Stimulated activated CD8-positive, alpha-beta memory T cell treated with anti-CD3 and anti-CD28 coated beads, Interleukin-12 subunit alpha, Interleukin-12 subunit beta, amount 100 ng/mL, for 1 hour (primary cell): ENCODE measurements around the gene SGSM2.
A peak's percentile ranks its signal among the peaks of the same experiment; 100 is the strongest.

ENCODE experiments used
- DNase-seq: peaks from one replicate; pipeline ENCODE4 v3.0.0-alpha.2; 2020; ENCODE audit warnings: low read depth

Gene SGSM2

GRCh38 chr17:2336215-2336851 lies 968 bp upstream of the SGSM2 start, which contains the start of gene TSR1:
Gene TSR1 (minus strand): TSS chr17:2336457. CDS start chr17:2336427, 30 bp downstream.
- DNase-seq = peak; percentile 80

GRCh38 chr17:2337544-2338314 lies 428 bp downstream of the SGSM2 start:
- DNase-seq = no peak

- DNase-seq = no peak
Measured at GRCh38 chr17:2338315-2338657, 985 bp downstream of the SGSM2 start.

GRCh38 chr17:2343421-2343820 lies 6.1 kb downstream of the SGSM2 start:
- peak; percentile 24 for DNase-seq

GRCh38 chr17:2344528-2344927 lies 7.2 kb downstream of the SGSM2 start:
- no peak for DNase-seq

DNA sequence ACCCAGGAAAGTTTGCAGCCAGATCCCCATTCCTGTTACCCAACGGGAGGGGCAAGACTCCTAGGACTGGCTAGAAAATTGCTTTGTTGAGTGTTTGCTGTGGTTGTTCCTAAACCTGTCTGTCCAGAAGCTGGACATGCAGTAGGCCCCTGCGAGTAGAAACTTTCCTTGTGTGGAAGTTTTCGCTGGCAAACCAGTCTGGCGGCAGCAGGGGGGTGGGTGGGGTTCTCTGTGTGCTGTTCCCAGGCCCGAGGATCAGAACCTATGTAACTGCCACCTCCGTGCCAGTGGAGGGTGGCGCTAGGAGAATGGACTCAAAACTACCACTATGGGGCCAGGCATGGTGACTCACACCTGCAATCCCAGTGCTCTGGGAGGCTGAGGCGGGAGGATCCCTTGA lies 9.2 kb downstream of the SGSM2 start:
- DNase-seq = no peak

- no peak for DNase-seq
Measured at GRCh38 chr17:2347805-2348685, 10.7 kb downstream of the SGSM2 start.

- DNase-seq = no peak
Measured at GRCh38 chr17:2351269-2351668, 14.0 kb downstream of the SGSM2 start.

GRCh38 chr17:2354311-2354710 lies 17.0 kb downstream of the SGSM2 start:
- DNase-seq = no peak

DNA sequence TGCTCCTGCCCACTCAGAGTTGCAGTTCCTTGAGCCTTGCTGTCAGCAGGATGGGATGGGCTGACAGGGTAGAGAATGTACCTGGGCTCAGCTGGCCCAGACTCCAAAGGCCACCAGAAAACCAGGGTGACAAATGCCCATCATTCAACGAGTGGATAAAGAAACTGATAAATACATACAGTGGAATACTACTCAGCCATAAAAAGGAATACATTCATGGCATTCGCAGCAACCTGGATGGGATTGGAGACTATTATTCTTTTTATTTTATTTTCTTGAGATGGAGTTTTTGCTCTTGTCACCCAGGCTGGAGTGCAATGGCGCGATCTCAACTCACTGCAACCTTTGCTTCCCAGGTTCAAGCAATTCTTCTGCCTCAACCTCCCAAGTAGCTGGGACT lies 19.9 kb downstream of the SGSM2 start:
- DNase-seq = no peak

DNA sequence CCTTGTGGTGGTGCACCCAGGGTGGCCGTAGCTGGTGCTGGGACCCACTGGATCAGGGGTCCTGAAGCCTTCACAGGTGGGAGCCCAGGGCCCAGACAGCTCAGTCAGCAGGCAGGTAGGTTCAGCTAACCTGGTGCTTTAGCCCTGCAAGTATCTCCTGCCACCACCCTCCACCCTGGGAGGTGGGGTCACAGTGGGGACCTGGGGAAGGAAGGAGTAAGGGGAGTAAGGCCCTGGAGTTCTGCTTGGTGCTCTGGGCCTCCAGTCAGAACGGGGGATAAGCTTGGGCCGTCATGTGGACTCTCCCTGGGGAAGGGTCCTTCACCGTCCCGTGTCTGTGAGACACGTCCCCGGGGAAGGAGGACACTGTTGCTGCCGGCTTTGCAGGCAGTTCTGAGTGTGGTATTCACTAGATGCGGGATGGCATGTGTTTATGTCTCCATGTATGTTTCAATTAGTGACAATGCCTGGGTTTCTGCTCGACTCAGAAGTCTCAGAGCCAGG lies 20.7 kb downstream of the SGSM2 start:
- no peak for DNase-seq

GRCh38 chr17:2361010-2361760 lies 23.9 kb downstream of the SGSM2 start:
- DNase-seq = no peak

DNA sequence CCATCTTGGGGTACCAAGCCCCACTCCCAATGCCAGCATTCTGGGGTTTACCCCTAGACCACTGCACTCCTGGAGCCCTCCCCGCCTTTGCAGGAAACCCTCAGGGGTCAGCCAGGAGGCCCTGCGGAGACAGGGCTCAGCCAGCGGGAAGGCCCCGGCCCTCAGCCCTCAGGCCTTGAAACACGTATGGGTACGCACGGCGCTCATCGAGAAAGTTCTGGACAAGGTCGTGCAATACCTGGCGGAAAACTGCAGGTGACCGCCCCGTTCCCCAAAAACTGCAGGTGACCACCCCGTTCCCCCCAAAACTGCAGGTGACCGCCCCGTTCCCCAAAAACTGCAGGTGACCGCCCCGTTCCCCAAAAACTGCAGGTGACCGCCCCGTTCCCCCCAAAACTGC lies 24.7 kb downstream of the SGSM2 start:
- DNase-seq = no peak

DNA sequence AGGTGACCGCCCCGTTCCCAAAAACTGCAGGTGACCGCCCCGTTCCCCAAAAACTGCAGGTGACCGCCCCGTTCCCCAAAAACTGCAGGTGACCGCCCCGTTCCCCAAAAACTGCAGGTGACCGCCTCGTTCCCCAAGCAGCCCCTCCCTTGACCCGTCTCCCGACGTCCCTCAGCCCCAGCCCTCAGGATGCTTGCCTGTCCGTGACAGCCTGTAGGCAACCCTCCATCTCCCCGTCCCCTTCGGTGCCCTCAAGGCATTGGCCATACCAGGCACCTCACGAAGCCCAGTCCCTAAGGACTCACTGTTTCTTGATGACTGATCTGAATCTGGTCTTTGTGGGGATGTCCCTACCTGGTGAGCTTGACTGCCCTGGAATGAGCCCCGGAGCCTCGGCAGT lies 25.1 kb downstream of the SGSM2 start:
- DNase-seq = no peak

GRCh38 chr17:2362881-2363280 lies 25.6 kb downstream of the SGSM2 start:
- DNase-seq = no peak

DNA sequence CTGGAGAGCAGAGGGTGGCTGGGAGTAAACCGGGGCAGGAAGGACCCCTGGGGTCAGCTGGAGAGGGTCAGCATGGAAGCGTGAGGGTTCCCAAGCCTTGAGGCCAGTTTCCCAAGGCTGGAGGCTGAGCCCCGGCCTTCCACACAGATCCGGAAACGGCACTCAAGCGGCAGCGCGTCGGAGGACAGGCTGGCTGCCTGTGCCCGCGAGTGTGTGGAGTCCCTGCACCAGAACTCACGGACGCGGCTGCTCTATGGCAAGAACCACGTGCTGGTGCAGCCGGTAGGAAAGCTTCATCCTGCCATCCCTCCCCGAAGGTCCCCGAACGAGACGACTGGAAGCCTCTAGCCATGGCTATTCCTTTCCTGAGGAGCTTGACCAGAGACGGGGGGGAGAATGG lies 26.0 kb downstream of the SGSM2 start:
- no peak for DNase-seq

GRCh38 chr17:2363851-2364762 lies 26.8 kb downstream of the SGSM2 start:
- no peak for DNase-seq

GRCh38 chr17:2364763-2365116 lies 27.4 kb downstream of the SGSM2 start:
- no peak for DNase-seq

DNA sequence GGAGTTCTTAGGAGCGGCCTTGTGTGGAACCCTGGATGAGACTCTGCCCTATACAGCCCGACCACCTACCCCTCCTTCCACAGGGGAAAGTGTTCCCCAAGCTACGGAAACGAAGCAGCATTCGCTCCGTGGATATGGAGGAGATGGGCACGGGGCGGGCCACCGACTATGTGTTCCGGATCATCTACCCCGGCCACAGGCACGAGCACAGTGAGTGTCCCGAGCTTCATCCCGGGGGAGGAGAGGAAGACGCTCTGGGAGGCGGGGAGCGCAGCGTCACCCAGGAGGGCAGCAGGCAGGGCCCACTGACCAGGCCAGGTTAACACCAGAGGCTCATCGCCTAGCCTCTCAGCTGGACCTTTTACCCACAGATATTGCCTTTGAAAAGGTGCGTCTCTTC lies 27.8 kb downstream of the SGSM2 start:
- no peak for DNase-seq

GRCh38 chr17:2366747-2367494 lies 29.6 kb downstream of the SGSM2 start:
- DNase-seq = no peak
